ENCODE data around the gene TAB3. TPM values are rescaled to one million over a fixed set of nuclear protein-coding genes. Genes with fewer than 3 reads are reported as not detected.

The TAB3 gene
- total and polyA plus RNA-seq, 9 of the 15 experiments (the other 6 are each of a cell fraction or from before 2014, with no cell fraction given), result 2.4 to 31.1 (median 15.5) TPM

GRCh38 chrX:30883138-30883537, 5.9 kb downstream of the TAB3 start:
- H3K9me1 ChIP-seq (ENCODE audit: control insufficient read depth, insufficient read depth, low read length), result no peaks in the 10 kb centered on the region
- peaks cover 0 to 44% of the 10 kb centered on the region in 2 experiments; a peak in 2 of 5 replicates for H3K4me1 ChIP-seq (replicated peaks in 1 of 2; ENCODE audit: control insufficient read depth in 2 of 2, insufficient read depth in 2 of 2, low read length in 2 of 2)
- H4K20me1 ChIP-seq (replicated peaks; ENCODE audit: control insufficient read depth, insufficient read depth, low read length), result no peaks in the 10 kb centered on the region
- FAIRE-seq (peak; percentile 57), DNase-seq (ENCODE audit: extremely low read depth in 1 of 4, low spot score in 3 of 4) (no peak), ATAC-seq (no peak; the same call in 2 of the 3 replicates)
- no peak overlapping the region for H2AFZ ChIP-seq (ENCODE audit: low read depth, low read length)
- no peaks in the 10 kb centered on the region for H3K9me3 ChIP-seq (replicated peaks; ENCODE audit: control insufficient read depth, insufficient read depth, low read depth, low read length)
- 34% methylated on average over 2 of the region's 2 CpGs for WGBS (ENCODE audit: insufficient coverage, low coverage, missing lambda C conversion rate)
- H3K4me3 ChIP-seq, result no peak overlapping the region
- H3K79me2 ChIP-seq (ENCODE audit: control insufficient read depth, insufficient read depth, low read length), result peaks cover 95% of the 10 kb centered on the region
- TF ChIP-seq GATA2 (CRISPR knock-in tag; IDR thresholded peaks at IDR 0.05) (0 out of 2 replicates have a peak, but pooled peaks have one; percentile 19), FIP1L1 (IDR thresholded peaks at IDR 0.05; ENCODE audit: low read depth, low read length, poor library complexity, severe bottlenecking) (no peak)
- H3K4me2 ChIP-seq (ENCODE audit: insufficient read depth, low read length), result peak overlapping the region; percentile 37; the same call in 1 of the 2 replicates
- ChIA-PET POLR2A (no interaction called here), CTCF (ENCODE audit: low intra/inter-chr PET ratio) (no interaction called here)
- H3K36me3 ChIP-seq (ENCODE audit: control insufficient read depth, insufficient read depth, low read length), result no peaks in the 10 kb centered on the region; the same call in 2 of the 3 replicates
- no peak overlapping the region for H3K9ac ChIP-seq (ENCODE audit: insufficient read depth in 1 of 2, low read depth in 2 of 2, low read length in 2 of 2)
- intact Hi-C loops (cut with micrococcal nuclease) (loop anchor here (10.0 kb wide), 1 partner anchor 228 kb away; the partner anchor contains the start of gene GK), in situ Hi-C loops (cut with MboI) (no loop called here)
- BruUV-seq (replicated peaks), result no TSS peak
- H3K27ac ChIP-seq (ENCODE audit: extremely low read depth, low read depth, low read length), result no peak overlapping the region
- no peaks in the 10 kb centered on the region for H3K27me3 ChIP-seq (ENCODE audit: control insufficient read depth in 2 of 2, insufficient read depth in 2 of 2, low read length in 2 of 2)

- no peak for ATAC-seq
- FAIRE-seq, result peak; percentile 35
- TF ChIP-seq MEF2D (tag; conservative IDR thresholded peaks at IDR 0.05; ENCODE audit: low read depth) (0 out of 2 replicates have a peak, but pooled peaks have one; percentile 47), CBFA2T3 (IDR thresholded peaks at IDR 0.05) (peak; percentile 81), NFIC (IDR thresholded peaks at IDR 0.05) (peak; percentile 39), FOSL1 (tag; conservative IDR thresholded peaks at IDR 0.05) (peak; percentile 71), HDAC2 (IDR thresholded peaks at IDR 0.05) (no peak), MEIS2 (IDR thresholded peaks at IDR 0.05; ENCODE audit: partially characterized antibody) (peak; percentile 43), TEAD4 (IDR thresholded peaks at IDR 0.05; ENCODE audit: low read length) (peak; percentile 67), TEAD4 (CRISPR knock-in tag; IDR thresholded peaks at IDR 0.05; ENCODE audit: borderline replicate concordance) (no peak), CBFA2T2 (conservative IDR thresholded peaks at IDR 0.05) (peak; percentile 66), ERF (CRISPR knock-in tag; IDR thresholded peaks at IDR 0.05) (no peak), NONO (IDR thresholded peaks at IDR 0.05; ENCODE audit: low read depth in 2 of 2, low read length in 1 of 2) (no peak), CREB3L1 (IDR thresholded peaks at IDR 0.05; ENCODE audit: borderline replicate concordance, low read depth) (no peak), EP300 (IDR thresholded peaks at IDR 0.05; ENCODE audit: low read length) (peak; percentile 41; the same call in 1 of the 2 replicates)
Measured at GRCh38 chrX:30881797-30882196, 7.3 kb downstream of the TAB3 start.

More at GRCh38 chrX:30881797-30882196, 7.3 kb downstream of the TAB3 start:
- H3K4me2 ChIP-seq (ENCODE audit: insufficient read depth, low read length), result no peak overlapping the region
- in situ Hi-C loops (cut with MboI) (no loop called here), intact Hi-C loops (cut with micrococcal nuclease) (loop anchor here (10.0 kb wide), 1 partner anchor 227 kb away; the partner anchor contains the start of gene GK)
- DNase-seq (ENCODE audit: extremely low read depth in 1 of 4, low spot score in 3 of 4), result peak in 1 of 4 experiments; percentile 9
- H3K27ac ChIP-seq (ENCODE audit: extremely low read depth, low read depth, low read length), result no peak overlapping the region; the same call in 2 of the 3 replicates
- H3K79me2 ChIP-seq (ENCODE audit: control insufficient read depth, insufficient read depth, low read length), result peaks cover 93% of the 10 kb centered on the region
- no peaks in the 10 kb centered on the region for H3K9me3 ChIP-seq (replicated peaks; ENCODE audit: control insufficient read depth, insufficient read depth, low read depth, low read length)
- no peaks in the 10 kb centered on the region; the same call in 2 of the 3 replicates for H3K36me3 ChIP-seq (ENCODE audit: control insufficient read depth, insufficient read depth, low read length)
- H3K27me3 ChIP-seq (ENCODE audit: control insufficient read depth in 2 of 2, insufficient read depth in 2 of 2, low read length in 2 of 2), result no peaks in the 10 kb centered on the region
- H2AFZ ChIP-seq (ENCODE audit: low read depth, low read length), result no peak overlapping the region
- ChIA-PET CTCF (ENCODE audit: low intra/inter-chr PET ratio) (no interaction called here), POLR2A (no interaction called here)
- no peak overlapping the region for H3K9ac ChIP-seq (ENCODE audit: insufficient read depth in 1 of 2, low read depth in 2 of 2, low read length in 2 of 2)
- WGBS (ENCODE audit: insufficient coverage, low coverage, missing lambda C conversion rate), result 54% methylated on average over 1 of the region's 1 CpG
- peaks cover 0 to 35% of the 10 kb centered on the region in 2 experiments; a peak in 2 of 5 replicates for H3K4me1 ChIP-seq (replicated peaks in 1 of 2; ENCODE audit: control insufficient read depth in 2 of 2, insufficient read depth in 2 of 2, low read length in 2 of 2)
- no peaks in the 10 kb centered on the region for H3K9me1 ChIP-seq (ENCODE audit: control insufficient read depth, insufficient read depth, low read length)
- BruUV-seq (replicated peaks), result no TSS peak
- no peaks in the 10 kb centered on the region for H4K20me1 ChIP-seq (replicated peaks; ENCODE audit: control insufficient read depth, insufficient read depth, low read length)
- no peak overlapping the region for H3K4me3 ChIP-seq
